PC-9 (cell line): ENCODE data around the gene SF3A1.

Source experiments
- EZH2 ChIP-seq: fragments of 200-600 bp; sonication (generic); IDR thresholded peaks from 2 replicates; pipeline ENCODE4 v1.8.0; 2017; ENCODE audit warnings: antibody characterized with exemption, low read depth
- TF ChIP-seq, protein P1 (sequence below): fragments of 200-600 bp; sonication (generic); conservative IDR thresholded peaks from 2 replicates; pipeline ENCODE4 v1.6.1; 2017; ENCODE audit warnings: mixed run types, antibody characterized with exemption, mild to moderate bottlenecking, moderate library complexity

GRCh38 chr22:30306627-30307011, 50.1 kb downstream of the SF3A1 start:
- TF ChIP-seq, protein P1, sequence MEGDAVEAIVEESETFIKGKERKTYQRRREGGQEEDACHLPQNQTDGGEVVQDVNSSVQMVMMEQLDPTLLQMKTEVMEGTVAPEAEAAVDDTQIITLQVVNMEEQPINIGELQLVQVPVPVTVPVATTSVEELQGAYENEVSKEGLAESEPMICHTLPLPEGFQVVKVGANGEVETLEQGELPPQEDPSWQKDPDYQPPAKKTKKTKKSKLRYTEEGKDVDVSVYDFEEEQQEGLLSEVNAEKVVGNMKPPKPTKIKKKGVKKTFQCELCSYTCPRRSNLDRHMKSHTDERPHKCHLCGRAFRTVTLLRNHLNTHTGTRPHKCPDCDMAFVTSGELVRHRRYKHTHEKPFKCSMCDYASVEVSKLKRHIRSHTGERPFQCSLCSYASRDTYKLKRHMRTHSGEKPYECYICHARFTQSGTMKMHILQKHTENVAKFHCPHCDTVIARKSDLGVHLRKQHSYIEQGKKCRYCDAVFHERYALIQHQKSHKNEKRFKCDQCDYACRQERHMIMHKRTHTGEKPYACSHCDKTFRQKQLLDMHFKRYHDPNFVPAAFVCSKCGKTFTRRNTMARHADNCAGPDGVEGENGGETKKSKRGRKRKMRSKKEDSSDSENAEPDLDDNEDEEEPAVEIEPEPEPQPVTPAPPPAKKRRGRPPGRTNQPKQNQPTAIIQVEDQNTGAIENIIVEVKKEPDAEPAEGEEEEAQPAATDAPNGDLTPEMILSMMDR: no peak
- TF ChIP-seq EZH2: no peak
